ENCODE data around the gene DDX41.

DDX41 gene

GRCh38 chr5:177554474-177555111 is 37.8 kb upstream of the DDX41 start, which contains the start of gene FAM193B:
Gene FAM193B, minus strand, starts transcription at chr5:177554563. Its CDS starts 105 bp downstream, at chr5:177554458.
- peak; percentile 12 for TF ChIP-seq CTCF (IDR thresholded peaks at IDR 0.05; ENCODE audit: low read depth, low read length)
- peak; percentile 69 for DNase-seq (ENCODE audit: extremely low read depth, low read depth)

- TF ChIP-seq CTCF (IDR thresholded peaks at IDR 0.05; ENCODE audit: low read depth, low read length), result no peak
- no peak for DNase-seq (ENCODE audit: extremely low read depth, low read depth)
These were observed 37.1 kb upstream of the DDX41 start for GRCh38 chr5:177553671-177554429.

- peak; percentile 22 for TF ChIP-seq CTCF (IDR thresholded peaks at IDR 0.05; ENCODE audit: low read depth, low read length)
- DNase-seq (ENCODE audit: extremely low read depth, low read depth), result no peak
These were observed 36.2 kb upstream of the DDX41 start for GRCh38 chr5:177552839-177553455.

GRCh38 chr5:177550122-177550521 is 33.4 kb upstream of the DDX41 start:
- DNase-seq (ENCODE audit: extremely low read depth, low read depth), result no peak
- no peak for TF ChIP-seq CTCF (IDR thresholded peaks at IDR 0.05; ENCODE audit: low read depth, low read length)

- no peak for TF ChIP-seq CTCF (IDR thresholded peaks at IDR 0.05; ENCODE audit: low read depth, low read length)
- DNase-seq (ENCODE audit: extremely low read depth, low read depth), result no peak
These were observed 31.7 kb upstream of the DDX41 start for GRCh38 chr5:177548495-177548894.

GRCh38 chr5:177547736-177548135 is 31.0 kb upstream of the DDX41 start:
- TF ChIP-seq CTCF (IDR thresholded peaks at IDR 0.05; ENCODE audit: low read depth, low read length), result no peak
- DNase-seq (ENCODE audit: extremely low read depth, low read depth), result no peak

GRCh38 chr5:177546258-177546741 is 29.5 kb upstream of the DDX41 start:
- no peak; the same call in none of the 2 replicates for TF ChIP-seq CTCF (IDR thresholded peaks at IDR 0.05; ENCODE audit: low read depth, low read length)

More at GRCh38 chr5:177546258-177546741, 29.5 kb upstream of the DDX41 start:
- DNase-seq (ENCODE audit: extremely low read depth, low read depth), result peak; percentile 95
